Fibroblast of the aortic adventitia (primary cell): Measurements from ENCODE around the gene CYTH2. TPM values are rescaled to one million over a fixed set of nuclear protein-coding genes. Genes with fewer than 3 reads are reported as not detected.

Experiments used
- DNase-seq: peaks from one replicate; pipeline ENCODE4 v3.0.0-alpha.2; 2010; ENCODE audit warnings: low read depth
- H3K4me3 ChIP-seq: 2 replicates; pipeline ENCODE4 v1.5.1; 2011; ENCODE audit warnings: low read depth, mild to moderate bottlenecking, control low read depth, low read length, moderate library complexity
- total RNA-seq: library from RNA; depleted of rRNA; stranded (reverse); fragments of >200 nt; gene quantifications from 2 replicates; pipeline ENCODE4 v1.2.3, GENCODE V29; 2012; ENCODE audit warnings: low replicate concordance
- TF ChIP-seq, protein P1 (sequence below): IDR thresholded peaks from 2 replicates; pipeline ENCODE4 v1.5.1; 2011; ENCODE audit warnings: mild to moderate bottlenecking, low read length, control low read depth, inconsistent platforms; ENCODE audit not compliant: insufficient read depth

CYTH2 gene
- total RNA-seq, 1 donor = 51.3 TPM

DNA sequence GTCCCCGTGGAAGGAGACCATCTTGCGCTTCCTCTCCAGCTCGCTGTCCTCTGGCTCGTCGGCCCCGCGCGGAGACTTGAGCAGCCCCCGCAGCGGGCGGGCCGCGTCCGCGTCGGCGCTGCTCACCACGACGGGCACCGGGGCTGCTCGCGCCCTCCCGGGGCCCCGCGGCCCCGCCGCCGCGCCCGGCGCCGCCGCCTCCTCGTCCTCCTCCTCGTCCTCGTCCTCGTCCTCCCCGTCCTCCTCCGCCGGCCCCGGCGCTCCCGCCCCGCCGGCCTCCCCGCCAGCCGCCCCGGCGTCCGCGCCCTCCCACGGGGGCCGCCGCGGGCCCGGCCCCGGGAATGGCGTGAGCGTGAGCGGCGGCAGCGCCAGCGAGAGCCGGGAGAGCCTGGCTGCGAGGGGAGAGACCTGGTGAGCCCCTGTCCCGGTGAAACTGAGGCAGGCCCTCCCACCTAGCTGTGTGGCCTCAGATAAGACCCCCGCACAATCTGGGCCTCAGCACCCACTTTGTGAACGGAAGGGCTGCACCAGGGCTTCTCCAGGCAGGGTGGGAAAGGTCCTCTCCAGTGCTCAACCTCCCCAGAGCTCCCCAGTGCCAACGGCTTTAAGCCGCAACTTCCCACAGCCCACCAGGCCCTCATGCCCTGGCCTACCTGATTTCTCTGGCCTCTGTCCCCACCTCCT is 24.7 kb downstream of the CYTH2 start:
- no peak for DNase-seq
- TF ChIP-seq, protein P1, sequence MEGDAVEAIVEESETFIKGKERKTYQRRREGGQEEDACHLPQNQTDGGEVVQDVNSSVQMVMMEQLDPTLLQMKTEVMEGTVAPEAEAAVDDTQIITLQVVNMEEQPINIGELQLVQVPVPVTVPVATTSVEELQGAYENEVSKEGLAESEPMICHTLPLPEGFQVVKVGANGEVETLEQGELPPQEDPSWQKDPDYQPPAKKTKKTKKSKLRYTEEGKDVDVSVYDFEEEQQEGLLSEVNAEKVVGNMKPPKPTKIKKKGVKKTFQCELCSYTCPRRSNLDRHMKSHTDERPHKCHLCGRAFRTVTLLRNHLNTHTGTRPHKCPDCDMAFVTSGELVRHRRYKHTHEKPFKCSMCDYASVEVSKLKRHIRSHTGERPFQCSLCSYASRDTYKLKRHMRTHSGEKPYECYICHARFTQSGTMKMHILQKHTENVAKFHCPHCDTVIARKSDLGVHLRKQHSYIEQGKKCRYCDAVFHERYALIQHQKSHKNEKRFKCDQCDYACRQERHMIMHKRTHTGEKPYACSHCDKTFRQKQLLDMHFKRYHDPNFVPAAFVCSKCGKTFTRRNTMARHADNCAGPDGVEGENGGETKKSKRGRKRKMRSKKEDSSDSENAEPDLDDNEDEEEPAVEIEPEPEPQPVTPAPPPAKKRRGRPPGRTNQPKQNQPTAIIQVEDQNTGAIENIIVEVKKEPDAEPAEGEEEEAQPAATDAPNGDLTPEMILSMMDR = no peak
- peak overlapping the region; percentile 80 for H3K4me3 ChIP-seq

DNA sequence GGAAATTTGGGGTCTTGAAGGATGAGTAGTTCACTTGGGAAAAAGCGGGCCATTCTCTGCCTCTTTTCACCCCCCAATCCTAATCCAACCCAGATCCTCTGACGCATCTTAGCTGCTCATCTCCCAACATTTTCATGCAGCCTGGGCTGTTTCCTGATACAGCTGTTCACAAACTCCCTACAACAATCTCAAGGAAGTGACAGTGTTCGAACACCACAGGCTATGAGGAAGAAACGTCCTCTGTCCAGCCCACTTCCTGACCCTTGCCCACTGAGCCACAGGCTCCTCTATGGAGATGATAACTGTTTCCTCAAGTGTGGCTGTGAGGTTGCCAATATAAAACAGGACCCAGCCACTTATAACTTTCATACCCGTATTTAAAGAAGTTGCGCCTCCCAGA is 26.2 kb downstream of the CYTH2 start:
- TF ChIP-seq, protein P1 = no peak
- no peak for DNase-seq
- no peak overlapping the region for H3K4me3 ChIP-seq

- TF ChIP-seq, protein P1 = no peak
- no peak for DNase-seq
Measured at GRCh38 chr19:48496959-48497727, 28.0 kb downstream of the CYTH2 start.

DNA sequence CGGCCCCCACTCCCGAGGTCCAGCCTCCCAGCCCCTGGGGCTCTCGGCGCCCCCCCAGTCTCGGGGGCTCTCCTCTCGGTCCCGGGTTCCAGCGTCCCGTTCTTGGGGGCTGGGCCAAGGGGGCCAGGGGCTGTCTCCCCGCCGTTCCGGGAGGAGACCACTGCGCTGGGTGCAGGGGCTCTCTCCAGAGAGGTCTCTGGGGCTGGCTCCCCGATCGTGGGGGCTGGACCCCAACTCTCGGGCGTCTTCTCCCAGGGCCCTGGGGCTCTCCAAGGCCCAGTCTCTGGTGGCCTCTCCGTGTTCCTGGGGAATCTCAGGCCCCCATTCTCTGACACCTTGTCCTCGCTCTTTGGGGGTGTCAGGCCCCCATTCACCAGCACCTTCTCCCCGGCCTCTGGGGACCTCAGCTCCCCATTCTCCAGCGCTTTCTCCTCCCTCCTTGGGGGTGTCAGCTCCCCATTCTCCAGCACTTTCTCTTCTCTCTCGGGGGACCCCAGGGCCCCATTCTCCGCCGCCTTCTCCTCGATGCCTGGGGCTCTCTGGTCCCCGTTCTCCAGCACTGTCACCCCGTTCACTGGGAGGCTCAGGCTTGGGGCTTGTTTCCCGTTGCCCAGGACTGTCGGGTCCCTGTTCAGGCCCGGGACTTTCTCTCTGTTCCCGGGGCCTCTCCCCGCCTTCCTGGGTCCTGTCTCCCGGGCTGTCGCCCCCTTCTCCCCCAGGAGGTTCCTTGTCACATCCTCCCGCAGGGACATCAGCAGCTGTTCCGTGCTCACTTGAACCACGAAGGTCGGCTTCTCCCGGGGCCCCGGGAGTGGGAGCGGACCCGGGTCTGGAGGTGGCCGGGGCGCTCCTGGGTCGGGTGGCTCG is 28.8 kb downstream of the CYTH2 start:
- no peak overlapping the region for H3K4me3 ChIP-seq
- DNase-seq = no peak
- TF ChIP-seq, protein P1 = no peak

More at GRCh38 chr19:48496959-48497727, 28.0 kb downstream of the CYTH2 start:
- H3K4me3 ChIP-seq = no peak overlapping the region

DNA sequence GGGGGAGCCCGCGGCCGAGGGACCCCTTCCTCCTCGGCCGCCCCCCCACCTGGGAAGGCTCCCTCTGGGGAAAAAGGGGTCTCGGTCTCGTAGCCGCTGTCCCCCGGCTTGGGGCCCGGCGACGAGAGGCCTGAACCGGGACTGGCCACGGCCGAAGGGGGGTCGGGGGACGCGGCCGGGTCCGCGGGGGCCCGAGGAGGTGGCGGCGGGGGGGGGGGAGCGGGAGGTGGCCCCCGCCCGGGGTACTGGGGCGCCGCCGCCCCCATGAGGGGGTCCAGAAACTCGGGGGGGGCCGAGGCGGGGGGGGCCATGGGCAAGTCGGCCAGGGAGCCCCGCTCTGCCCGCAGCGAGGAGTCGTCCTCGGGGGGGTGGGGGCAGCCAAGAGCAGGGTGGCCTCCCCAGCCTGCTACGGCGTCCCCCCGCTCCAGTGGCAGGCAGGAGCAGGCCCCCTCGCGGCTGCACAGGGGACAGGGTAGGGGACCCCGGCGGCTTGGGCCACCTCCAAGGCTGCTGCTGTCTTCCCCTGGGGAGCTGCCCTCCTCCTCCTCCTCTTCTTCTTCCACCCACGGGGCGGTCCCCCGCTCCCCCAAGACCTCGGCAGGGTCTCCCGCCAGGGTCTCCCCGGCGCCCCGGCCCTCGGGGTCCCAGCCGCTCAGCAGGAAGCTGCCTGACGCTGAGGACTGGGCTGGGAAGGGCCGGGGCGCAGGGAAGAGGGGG is 29.6 kb downstream of the CYTH2 start:
- no peak for DNase-seq
- TF ChIP-seq, protein P1 = no peak
- H3K4me3 ChIP-seq = no peak overlapping the region
